Fibroblast of the aortic adventitia (primary cell): Measurements from ENCODE around the gene RILP. TPM values are rescaled to one million over a fixed set of nuclear protein-coding genes. Genes with fewer than 3 reads are reported as not detected.

Experiments
- DNase-seq: peaks from one replicate; pipeline ENCODE4 v3.0.0-alpha.2; 2010; ENCODE audit warnings: low read depth
- H3K4me3 ChIP-seq: 2 replicates; pipeline ENCODE4 v1.5.1; 2011; ENCODE audit warnings: low read depth, mild to moderate bottlenecking, control low read depth, low read length, moderate library complexity
- CTCF ChIP-seq: IDR thresholded peaks from 2 replicates; pipeline ENCODE4 v1.5.1; 2011; ENCODE audit warnings: mild to moderate bottlenecking, low read length, control low read depth, inconsistent platforms; ENCODE audit not compliant: insufficient read depth
- total RNA-seq: library from RNA; depleted of rRNA; stranded (reverse); fragments of >200 nt; gene quantifications from 2 replicates; pipeline ENCODE4 v1.2.3, GENCODE V29; 2012; ENCODE audit warnings: low replicate concordance

RILP gene
- total RNA-seq, 1 donor: 9.7 TPM

- no peak for DNase-seq
- TF ChIP-seq CTCF: no peak
- no peak overlapping the region for H3K4me3 ChIP-seq
Observed at GRCh38 chr17:1621273-1621954, 28.3 kb downstream of the RILP start.

- no peak for TF ChIP-seq CTCF
- DNase-seq: no peak
- no peak overlapping the region for H3K4me3 ChIP-seq
Observed at GRCh38 chr17:1620486-1620885, 29.2 kb downstream of the RILP start.

GRCh38 chr17:1617620-1618174 is 32.0 kb downstream of the RILP start:
- no peak overlapping the region for H3K4me3 ChIP-seq
- no peak for TF ChIP-seq CTCF
- peak; percentile 75 for DNase-seq

- no peak for DNase-seq
- H3K4me3 ChIP-seq: no peak overlapping the region
Observed at GRCh38 chr17:1616101-1616500, 33.6 kb downstream of the RILP start.

GRCh38 chr17:1612400-1612799 is 37.3 kb downstream of the RILP start:
- TF ChIP-seq CTCF: no peak
- no peak overlapping the region for H3K4me3 ChIP-seq
- DNase-seq: no peak

More at GRCh38 chr17:1616101-1616500, 33.6 kb downstream of the RILP start:
- TF ChIP-seq CTCF: no peak

- no peak for TF ChIP-seq CTCF
- no peak overlapping the region for H3K4me3 ChIP-seq
- DNase-seq: no peak
Observed at GRCh38 chr17:1611715-1612114, 38.0 kb downstream of the RILP start.

GRCh38 chr17:1608676-1609075 is 41.0 kb downstream of the RILP start:
- H3K4me3 ChIP-seq: no peak overlapping the region
- no peak for DNase-seq
- no peak for TF ChIP-seq CTCF
